H1 (cell line): ENCODE measurements around the gene STK33. TPM values are rescaled to one million over a fixed set of nuclear protein-coding genes. Genes with fewer than 3 reads are reported as not detected.

Source experiments
- CHD7 ChIP-seq: fragments of 300-600 bp; sonication (generic); IDR thresholded peaks from 2 replicates; pipeline ENCODE4 v1.7.1; 2012; ENCODE audit warnings: low read length, moderate library complexity, mild to moderate bottlenecking, inconsistent platforms; ENCODE audit not compliant: insufficient replicate concordance
- EGR1 ChIP-seq: IDR thresholded peaks from 2 replicates; pipeline ENCODE4 v1.6.1; 2011; ENCODE audit warnings: low read depth, low read length, borderline replicate concordance
- polyA plus RNA-seq, 7 experiments: library from polyadenylated mRNA; depleted of rRNA in 3 of 7; stranded (reverse) in 5 of 7; unstranded in 2 of 7; fragments of >200 nt in 5 of 7; fragments of 200-250 nt in 2 of 7; gene quantifications; 1 replicate in 5 of 7; 2 replicates in 1 of 7; 4 replicates in 1 of 7; pipeline versions ENCODE4 v1.2.1 to v1.2.3, GENCODE V29; 2011 to 2013; ENCODE audit warnings: missing spikeins in 2 of 7, mixed read lengths in 2 of 7
- total RNA-seq: library from RNA; stranded (reverse); fragmentation: NEBNext Ultra II Directional; extraction: Animal tissue kit (Norgen Biotek cat#: 25700); gene quantifications from 2 replicates; pipeline ENCODE4 v1.2.1, GENCODE V29; 2021

The STK33 gene
- total and polyA plus RNA-seq, 2 of the 8 experiments (the other 6 are each of a cell fraction or from before 2014, with no cell fraction given): 8.8 to 25.1 TPM

GRCh38 chr11:8577791-8578581 is 16.0 kb downstream of the STK33 start (continued):
- TF ChIP-seq CHD7 (no peak), EGR1 (no peak)
